ENCODE results near the gene MTTP.

MTTP gene

GRCh38 chr4:99670409-99671073 is 95.9 kb downstream of the MTTP start:
- DNase-seq = no peak
